Measurements from ENCODE around the gene EWSR1.

EWSR1 gene

GRCh38 chr22:29320546-29320945, 52.5 kb downstream of the EWSR1 start:
- DNase-seq: no peak

GRCh38 chr22:29323641-29324040, 55.6 kb downstream of the EWSR1 start:
- DNase-seq: no peak

GRCh38 chr22:29325356-29325755, 57.3 kb downstream of the EWSR1 start:
- no peak for DNase-seq

GRCh38 chr22:29325785-29326315, 57.8 kb downstream of the EWSR1 start:
- DNase-seq: no peak

GRCh38 chr22:29326481-29326880, 58.4 kb downstream of the EWSR1 start:
- no peak for DNase-seq

GRCh38 chr22:29327089-29327764, 59.2 kb downstream of the EWSR1 start:
- DNase-seq: no peak

GRCh38 chr22:29328055-29328454, 60.0 kb downstream of the EWSR1 start:
- no peak for DNase-seq

- DNase-seq: no peak
Observed at GRCh38 chr22:29328566-29329500, 60.8 kb downstream of the EWSR1 start.

GRCh38 chr22:29329581-29329980, 61.5 kb downstream of the EWSR1 start:
- no peak for DNase-seq

GRCh38 chr22:29330291-29330690, 62.2 kb downstream of the EWSR1 start:
- DNase-seq: no peak

GRCh38 chr22:29330753-29331152, 62.7 kb downstream of the EWSR1 start:
- DNase-seq: no peak

- no peak for DNase-seq
Observed at GRCh38 chr22:29331213-29331612, 63.1 kb downstream of the EWSR1 start.

- no peak for DNase-seq
Observed at GRCh38 chr22:29331658-29332300, 63.7 kb downstream of the EWSR1 start.

GRCh38 chr22:29332886-29333496, 64.9 kb downstream of the EWSR1 start:
- no peak for DNase-seq

- no peak for DNase-seq
Observed at GRCh38 chr22:29334148-29334547, 66.1 kb downstream of the EWSR1 start.

GRCh38 chr22:29334696-29335344, 66.8 kb downstream of the EWSR1 start:
- no peak for DNase-seq

- no peak for DNase-seq
Observed at GRCh38 chr22:29335656-29336055, 67.6 kb downstream of the EWSR1 start.

- DNase-seq: peak in 1 of 2 experiments; percentile 19
Observed at GRCh38 chr22:29336751-29337490, 68.9 kb downstream of the EWSR1 start.

- DNase-seq: no peak
Observed at GRCh38 chr22:29337631-29338284, 69.7 kb downstream of the EWSR1 start.

GRCh38 chr22:29338398-29338797, 70.3 kb downstream of the EWSR1 start:
- no peak for DNase-seq
